Measurements from ENCODE around the gene CADPS2.
"Not testable (repeated sequence)": the region's sequence is repeated elsewhere in the genome, so short reads cannot be mapped to it uniquely, and the experiment has no call there.

- not testable (repeated sequence) for TF ChIP-seq CTCF, POLR2A (IDR thresholded peaks at IDR 0.05)
These were observed 601.7 kb downstream of the CADPS2 start for GRCh38 chr7:122284608-122285007.
